GM18507 (cell line): ENCODE measurements around the gene CCPG1.

ENCODE experiments used
- DNase-seq: peaks from one replicate; pipeline ENCODE4 v3.0.0; 2011; ENCODE audit warnings: low read depth; ENCODE audit not compliant: insufficient read length; ENCODE audit errors: extremely low spot score
- FAIRE-seq: peaks from 2 replicates; lab custom pipeline; 2011; peaks lifted over from hg19 to GRCh38; lab: Jason Lieb, UNC

The CCPG1 gene

DNA sequence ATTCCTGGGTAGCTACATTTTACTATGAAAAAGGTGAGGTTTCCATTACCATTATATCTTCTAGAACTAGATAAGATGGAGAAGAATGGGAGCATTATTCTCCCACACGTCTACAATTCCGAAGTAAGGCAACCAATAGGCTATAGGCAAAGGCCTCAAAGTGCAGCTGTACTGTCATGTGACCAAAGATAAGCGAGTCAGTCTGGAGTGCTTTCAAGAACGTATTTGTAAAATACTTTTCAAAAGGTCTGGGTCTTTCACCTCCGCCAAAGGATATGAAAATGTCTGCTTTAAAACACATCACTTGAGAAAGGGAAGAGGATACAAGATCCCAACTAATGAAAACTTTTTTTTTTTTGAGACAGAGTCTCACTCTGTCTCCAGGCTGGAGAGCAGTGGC, 9.9 kb downstream of the CCPG1 start:
- DNase-seq (no peak), FAIRE-seq (no peak)

DNA sequence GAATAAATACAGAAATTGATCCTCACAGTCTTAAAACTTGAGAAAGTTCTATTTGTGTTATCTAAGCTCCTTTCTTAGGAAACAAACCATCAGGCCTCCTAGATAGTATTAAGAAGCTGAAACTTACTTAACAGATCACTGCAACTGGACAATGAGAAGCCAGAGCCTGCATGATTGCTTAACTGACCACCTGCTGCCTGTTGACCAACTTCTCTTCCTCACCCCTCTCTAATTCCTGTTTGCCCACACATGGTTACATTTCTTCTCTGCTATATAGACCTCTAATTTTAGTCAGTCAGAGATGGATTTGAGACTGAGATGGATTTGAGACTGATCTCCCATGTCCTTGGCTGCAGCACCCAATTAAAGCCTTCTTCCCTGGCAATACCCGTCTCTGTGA, 13.5 kb downstream of the CCPG1 start:
- DNase-seq: no peak
- FAIRE-seq: no peak

DNA sequence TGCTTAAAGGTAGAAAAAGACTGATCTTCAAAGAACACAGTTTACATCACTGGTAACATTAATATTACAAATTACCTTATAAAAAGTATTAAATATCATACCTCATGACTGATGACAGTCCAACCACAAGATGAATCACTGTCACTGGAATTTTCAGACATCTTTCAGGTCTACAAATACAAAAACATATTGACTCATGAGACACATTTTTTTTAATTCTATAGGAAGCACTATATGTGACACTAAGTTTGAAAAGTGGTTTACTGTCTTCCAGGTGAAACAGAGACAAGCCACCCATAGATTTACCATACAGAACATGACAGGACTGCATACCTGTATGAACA, 18.9 kb downstream of the CCPG1 start:
- FAIRE-seq (no peak), DNase-seq (no peak)

DNA sequence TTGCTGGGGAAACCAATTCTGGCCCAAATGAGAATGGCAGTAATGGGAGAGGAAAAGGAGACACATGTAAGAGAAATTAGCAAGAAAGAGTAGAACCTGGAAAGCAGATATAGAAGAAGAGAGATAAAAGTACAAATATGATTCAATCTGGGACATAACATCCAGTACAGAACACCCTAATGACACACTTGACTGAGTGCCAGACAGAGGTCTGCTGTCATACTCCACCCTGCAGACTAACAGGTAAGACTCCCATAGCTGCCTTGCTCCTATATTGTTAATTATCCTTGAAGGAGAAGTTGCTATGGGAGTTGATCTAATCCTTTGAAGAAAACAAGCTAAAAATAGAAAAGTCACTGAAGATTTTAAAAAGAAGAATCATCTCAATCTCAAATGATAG, 21.1 kb downstream of the CCPG1 start:
- FAIRE-seq: no peak
- DNase-seq: no peak

DNA sequence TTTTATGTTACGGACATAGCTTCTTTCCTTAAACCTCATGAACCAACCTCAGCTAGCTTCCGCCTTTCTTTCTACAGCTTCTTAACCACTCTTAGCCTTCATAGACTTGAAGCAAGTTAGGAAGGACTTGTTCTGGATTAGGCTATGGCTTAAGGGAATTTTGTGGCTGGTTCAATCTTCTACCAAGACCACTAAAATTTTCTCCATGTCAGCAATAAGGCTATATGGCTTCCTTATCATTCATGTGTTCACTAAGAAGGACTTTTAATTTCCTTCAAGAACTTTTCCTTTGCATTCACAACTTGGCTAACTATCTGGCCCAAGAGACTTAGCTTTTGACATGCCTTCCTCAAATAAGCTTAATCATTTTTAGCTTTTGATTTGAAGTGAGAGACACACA, 24.5 kb downstream of the CCPG1 start:
- DNase-seq (no peak), FAIRE-seq (no peak)

DNA sequence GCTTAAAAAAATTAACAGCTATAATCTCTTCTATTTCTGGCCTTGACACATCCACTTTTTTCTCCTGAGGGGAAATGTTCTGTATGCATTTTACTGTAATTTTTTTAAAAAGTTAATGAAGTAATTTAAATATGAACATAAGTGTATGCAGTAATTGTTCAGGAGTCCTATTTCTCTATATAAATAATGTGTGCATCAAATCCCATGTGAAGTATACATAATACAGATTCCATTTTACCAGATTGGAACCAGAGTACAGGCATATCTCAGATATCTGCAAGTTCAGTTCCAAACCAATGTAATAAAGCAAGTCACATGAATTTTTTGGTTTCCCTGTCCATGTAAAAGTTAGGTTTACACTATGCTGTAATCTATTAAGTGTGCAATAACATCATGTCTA, 26.6 kb downstream of the CCPG1 start:
- DNase-seq (no peak), FAIRE-seq (no peak)

DNA sequence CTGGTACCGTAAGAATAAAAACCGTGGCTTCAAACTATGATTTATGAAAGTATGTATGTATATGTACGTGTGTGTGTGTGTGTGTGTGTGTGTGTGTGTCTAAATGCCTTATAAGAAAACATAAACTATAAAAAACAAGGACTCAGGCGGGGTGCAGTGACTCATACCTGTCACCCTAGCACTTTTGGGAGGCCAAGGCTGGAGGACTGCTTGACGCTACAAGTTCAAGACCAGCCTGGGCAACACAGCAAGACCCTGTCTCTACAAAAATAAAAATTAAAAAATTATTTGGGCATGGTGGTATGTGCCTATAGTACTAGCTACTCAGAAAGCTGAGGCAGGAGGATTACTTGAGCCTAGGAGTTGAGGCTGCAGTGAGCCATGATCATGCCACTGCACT, 29.1 kb downstream of the CCPG1 start:
- DNase-seq (no peak), FAIRE-seq (no peak)

DNA sequence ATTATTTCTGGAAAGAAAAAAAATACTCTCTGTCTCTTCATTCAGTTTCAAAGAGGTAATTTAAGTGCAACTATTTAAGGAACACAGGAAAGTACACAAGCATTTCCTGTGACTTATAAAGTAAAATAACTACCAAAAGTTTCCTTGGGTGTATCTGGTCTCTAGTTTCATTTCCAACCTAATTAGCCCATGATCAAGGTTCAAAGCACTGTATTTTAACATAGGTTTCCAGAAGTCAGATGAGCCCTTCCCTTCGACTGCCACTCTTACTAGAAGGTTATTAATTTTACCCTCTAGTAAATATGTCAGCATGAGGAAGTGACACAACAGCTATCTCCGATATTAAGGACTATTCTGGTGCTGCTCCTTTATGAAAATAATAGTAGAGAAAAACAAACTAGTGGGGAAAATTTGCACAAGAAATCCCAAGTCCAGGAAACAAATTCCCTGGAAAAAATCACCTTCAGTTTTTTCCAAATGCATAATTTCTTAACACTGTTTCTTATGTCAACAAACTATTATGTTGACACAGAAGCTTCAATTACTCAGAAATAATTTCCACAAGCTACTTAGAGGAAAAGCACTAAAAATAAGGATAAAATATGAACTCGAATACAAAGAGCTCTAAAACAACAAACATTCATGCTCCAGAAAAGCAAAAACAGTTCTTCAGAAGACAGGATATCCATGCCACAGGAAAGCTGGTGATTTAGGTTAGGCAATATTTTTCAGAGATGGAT, 35.3 kb downstream of the CCPG1 start:
- FAIRE-seq (peak; percentile 59), DNase-seq (no peak)

DNA sequence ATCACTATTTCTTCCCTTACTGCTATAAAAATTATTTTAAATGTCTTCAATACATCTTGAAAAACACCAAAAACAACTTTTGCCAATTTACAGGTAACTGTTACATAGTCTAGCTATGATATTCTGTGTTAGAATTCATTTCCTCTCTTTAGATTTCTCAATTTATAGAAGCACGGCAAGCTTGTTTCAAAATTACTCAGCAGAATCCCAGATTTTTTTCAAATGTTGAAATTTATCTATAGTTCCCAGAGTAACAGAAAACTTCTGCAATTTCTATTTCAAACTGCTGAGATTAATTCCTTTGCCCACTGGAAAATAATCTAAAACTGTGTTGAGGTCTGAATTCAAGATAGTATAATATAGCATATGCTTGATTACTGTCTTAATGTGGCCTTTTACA, 41.2 kb downstream of the CCPG1 start:
- FAIRE-seq: no peak

DNA sequence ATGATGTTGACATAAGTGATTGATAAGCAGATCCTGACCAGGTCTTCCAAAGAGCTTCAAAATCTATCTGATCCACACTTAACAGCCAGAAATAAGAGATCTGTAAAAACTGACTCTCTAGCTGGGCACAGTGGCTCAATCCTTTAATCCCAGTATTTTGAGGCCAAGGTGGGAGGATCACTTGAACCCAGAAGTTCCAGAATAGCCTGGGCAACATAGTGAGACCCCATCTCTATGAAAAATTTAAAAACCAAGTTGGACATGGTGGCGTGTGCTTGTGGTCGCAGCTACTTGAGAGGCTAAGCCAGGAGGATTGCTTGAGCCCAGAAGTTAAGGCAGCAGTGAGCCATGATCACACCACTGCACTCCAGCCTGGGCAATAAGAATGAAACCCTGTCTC, 45.5 kb downstream of the CCPG1 start:
- no peak for DNase-seq
- no peak for FAIRE-seq

More for the DNA sequence above, 41.2 kb downstream of the CCPG1 start:
- no peak for DNase-seq

DNA sequence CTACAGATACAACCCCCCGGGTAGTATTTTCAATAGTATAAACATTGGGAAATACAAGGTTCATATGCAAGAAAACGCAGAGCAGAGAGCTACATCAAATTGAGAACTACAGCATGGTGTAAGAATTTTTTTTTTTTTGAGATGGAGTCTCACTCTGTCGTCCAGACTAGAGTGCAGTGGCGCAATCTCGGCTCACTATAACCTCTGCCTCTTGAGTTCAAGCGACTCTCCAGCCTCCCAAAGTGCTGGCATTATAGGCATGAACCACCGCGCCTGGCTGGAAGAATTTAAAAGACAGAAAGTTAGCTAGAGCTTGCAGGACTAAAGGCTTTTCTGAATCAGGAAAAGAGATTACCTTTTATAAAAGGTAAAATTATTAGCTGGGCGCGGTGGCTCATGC, 47.1 kb downstream of the CCPG1 start:
- DNase-seq: no peak
- no peak for FAIRE-seq

DNA sequence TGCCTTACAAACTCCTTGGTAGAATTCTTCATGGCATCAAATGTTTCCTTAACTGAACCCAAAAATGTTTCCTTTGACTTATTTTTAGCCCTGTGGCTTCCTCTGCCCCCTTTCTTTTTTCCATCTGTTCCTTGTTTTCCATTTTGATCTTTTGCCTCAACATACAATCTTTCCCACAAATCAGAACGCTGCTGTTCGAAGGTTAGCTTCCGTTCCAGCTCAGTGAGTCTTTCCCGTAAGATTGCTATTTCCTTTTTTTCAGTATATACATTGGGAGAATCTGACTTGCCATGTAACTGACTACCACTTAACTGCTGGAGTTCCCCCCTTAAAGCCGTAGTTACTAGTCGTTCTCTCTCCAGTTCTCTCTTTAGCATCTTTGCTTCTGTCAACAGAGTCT, 47.9 kb downstream of the CCPG1 start:
- no peak for FAIRE-seq
- DNase-seq: no peak

DNA sequence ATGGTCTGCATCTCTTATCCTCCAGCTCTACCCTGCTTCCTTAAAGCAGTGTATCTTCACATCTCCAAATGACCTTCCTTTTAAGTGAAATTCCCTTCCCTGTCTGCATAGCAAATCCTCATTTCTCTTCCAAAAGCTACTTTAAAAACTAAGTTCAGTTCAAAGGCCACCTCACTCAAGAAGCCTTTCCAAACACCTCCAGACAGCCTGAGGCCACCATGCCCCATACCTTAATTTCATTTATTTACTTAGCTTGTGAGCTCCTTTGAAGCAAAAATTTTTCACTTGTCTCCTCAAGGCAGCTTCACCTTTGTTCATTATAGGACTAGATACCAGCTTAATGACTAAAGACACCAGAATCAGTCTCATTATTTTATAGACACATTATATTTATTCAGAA, 49.7 kb downstream of the CCPG1 start:
- DNase-seq: no peak
- FAIRE-seq: no peak

DNA sequence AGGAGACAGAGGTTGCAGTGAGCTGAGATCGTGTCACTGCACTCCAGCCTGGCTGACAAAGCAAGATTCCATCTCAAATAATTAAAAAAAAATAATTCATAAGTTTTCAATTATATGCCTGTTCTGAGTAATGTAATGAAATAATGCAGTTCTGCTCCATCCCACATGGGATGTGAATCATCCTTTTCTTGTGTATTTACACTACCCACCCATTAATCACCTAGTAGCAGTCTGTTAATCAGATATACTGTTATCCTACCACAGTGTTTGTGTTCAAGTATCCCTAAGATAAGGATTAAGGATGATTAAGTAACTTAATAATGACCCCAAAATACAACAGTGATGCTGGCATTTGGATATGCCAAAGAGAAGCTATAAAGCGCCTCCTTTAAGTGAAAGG, 50.4 kb downstream of the CCPG1 start:
- no peak for DNase-seq
- FAIRE-seq: no peak

DNA sequence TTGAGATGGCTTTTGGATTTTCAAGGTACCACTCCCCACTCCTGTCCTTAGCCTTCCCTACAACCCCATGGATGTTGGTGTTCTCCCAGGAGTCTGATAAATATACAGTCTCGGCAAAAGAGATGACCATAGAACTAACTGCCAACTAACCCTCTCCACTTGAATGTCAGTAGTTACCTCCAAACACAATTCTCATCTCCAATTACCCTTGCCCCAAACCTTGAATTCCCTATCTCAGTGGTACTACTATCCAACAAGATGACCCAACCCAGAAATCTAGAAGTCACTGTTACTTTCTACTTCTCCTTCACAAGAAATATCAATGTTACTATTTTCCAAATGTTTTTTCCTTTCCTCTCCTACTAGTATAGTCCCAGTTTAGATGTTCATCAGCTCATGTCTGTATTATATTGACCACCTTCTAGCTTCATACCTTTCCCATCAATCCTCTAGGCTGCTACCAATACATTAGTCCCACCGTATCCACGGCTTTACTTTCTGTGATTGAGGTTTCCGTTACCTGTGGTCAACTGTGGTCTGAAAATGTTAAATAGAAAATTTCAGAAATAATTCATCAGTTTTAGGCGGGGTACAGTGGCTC, 51.1 kb downstream of the CCPG1 start:
- DNase-seq: no peak
- no peak for FAIRE-seq

DNA sequence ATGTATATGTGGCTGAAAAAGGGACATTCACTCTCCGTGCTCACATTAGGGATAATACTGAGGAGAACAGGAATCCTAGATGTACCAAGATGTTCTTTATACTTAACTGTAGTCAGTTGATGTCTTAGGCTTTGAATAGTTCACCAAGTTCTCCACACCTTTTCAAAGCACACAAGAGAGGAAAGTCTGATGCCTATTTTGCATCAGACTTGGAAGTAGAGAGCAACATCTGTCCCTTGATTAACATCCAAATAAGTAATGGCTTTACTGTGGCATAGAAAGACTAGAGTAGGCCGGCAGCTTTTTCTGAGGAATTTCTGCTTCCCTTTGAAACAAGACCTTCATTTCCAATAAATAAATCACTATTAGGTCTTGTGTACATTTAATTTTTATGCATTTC, 55.1 kb downstream of the CCPG1 start:
- no peak for DNase-seq

DNA sequence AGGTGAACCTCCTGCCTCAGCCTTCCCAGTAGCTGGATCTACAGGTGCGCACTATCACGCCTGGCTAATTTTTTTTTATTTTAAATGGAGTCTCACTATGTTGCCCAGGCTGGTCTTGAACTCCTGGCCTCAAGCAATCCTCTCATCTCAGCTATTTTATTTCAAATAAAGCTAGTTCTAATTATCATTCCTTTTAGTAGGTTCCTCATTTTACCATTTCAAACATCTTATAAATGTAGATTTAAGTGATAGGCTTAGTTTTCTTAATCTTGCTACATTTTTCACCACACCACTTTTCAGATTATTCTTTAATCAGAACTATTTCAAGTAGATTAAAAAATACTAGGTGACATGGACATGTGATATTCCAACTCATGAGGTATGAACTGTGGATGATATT, 58.9 kb downstream of the CCPG1 start:
- FAIRE-seq (no peak), DNase-seq (no peak)

More for the DNA sequence above, 55.1 kb downstream of the CCPG1 start:
- no peak for FAIRE-seq

DNA sequence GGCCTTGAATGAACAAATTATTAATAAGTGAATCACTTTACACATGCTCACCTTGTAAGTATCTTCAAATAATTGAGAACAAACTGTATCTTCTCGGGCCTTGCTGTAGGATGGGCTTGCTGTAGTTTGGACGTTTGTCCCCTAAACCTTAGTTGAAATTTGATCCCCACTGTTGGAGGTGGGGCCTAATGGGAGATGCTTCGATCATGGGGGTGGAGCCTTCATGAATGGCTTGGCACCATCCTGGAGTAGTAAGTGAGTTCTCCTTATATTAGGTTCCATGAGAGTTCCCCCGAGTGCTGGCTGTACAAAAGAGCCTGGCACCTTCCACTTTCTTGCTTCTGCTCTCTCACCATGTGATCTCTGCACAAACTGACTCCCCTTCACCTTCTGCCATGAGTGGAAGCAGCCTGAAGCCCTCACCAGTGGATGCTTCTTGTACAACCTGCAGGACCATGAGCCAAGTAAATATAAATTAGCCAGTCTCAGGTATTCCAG, 59.8 kb downstream of the CCPG1 start:
- FAIRE-seq (no peak), DNase-seq (no peak)

DNA sequence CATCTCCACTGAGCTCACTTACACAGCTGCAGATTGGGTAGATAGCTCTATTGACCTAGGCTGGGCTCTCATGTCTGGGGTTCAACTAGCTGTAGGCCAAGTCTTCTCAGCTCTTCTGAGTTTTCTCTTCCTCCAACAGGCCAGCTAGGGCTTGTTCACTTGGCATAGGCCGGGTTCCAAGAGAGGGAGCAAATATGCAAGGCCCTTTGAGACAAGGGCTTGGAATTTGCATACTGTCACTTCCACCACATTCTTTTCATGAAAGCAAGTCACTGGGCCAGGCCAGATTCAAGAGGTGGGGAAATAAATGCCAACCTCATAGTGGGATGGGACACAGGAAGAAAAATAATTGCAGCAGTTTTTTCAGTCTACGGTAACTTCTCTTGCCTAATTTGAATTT, 64.0 kb downstream of the CCPG1 start:
- DNase-seq (no peak), FAIRE-seq (no peak)

DNA sequence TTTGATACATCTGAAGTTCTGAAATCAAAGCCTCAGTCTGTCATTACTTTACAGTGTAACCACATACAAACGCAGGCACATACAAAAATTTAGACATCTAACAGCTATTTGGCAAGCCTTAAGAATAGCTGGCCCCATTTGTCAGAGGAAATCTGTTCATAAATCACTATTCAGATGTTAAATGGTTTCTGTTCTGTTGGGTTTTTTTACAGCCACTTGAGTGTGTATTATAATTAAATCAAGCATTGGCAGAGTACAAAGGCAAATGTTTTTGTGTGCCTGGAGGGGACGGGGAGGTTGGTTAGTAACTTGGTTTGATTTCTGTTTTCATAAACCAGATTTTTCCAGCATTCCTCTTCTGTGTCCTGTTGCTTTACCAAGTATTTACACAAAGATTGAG, 65.0 kb downstream of the CCPG1 start:
- no peak for FAIRE-seq
- no peak for DNase-seq

DNA sequence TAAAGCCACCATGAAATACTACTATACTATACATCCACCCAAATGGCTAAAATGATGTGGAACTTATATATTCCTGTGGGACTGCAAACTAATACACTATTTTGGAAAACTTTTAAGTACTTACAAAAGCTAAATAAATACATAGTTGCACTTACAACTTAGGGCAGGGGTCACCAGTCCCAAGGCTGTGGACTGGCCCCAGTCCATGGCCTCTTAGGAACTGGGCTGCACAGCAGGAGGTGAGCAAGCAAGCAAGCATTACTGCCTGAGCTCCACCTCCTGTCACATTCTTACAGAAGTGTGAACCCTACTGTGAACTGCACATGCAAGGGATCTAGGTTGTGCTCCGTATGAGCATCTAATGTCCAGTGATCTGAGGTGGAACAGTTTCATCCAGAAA, 71.0 kb downstream of the CCPG1 start:
- no peak for FAIRE-seq
- DNase-seq: no peak

DNA sequence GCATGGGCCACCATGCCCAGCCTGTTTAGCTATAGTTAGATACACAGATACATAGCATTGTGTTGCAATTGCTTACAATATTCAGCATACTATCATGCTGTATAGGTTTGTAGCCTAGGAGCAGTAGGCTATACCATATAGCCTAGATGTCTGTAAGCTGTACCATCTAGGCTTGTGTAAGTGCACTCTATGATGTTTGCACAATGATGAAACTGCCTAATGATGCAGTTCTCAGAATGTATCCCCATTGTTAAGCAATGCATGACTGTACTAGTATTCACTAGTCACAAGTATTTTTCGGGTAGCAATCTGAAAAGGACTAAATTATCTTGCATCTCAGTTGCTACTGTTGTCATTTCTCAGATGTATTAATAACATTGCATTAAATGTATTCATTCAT, 73.2 kb downstream of the CCPG1 start:
- DNase-seq: no peak
- no peak for FAIRE-seq
